ENCODE data around the gene RPRD1A.

- TF ChIP-seq, protein P1, sequence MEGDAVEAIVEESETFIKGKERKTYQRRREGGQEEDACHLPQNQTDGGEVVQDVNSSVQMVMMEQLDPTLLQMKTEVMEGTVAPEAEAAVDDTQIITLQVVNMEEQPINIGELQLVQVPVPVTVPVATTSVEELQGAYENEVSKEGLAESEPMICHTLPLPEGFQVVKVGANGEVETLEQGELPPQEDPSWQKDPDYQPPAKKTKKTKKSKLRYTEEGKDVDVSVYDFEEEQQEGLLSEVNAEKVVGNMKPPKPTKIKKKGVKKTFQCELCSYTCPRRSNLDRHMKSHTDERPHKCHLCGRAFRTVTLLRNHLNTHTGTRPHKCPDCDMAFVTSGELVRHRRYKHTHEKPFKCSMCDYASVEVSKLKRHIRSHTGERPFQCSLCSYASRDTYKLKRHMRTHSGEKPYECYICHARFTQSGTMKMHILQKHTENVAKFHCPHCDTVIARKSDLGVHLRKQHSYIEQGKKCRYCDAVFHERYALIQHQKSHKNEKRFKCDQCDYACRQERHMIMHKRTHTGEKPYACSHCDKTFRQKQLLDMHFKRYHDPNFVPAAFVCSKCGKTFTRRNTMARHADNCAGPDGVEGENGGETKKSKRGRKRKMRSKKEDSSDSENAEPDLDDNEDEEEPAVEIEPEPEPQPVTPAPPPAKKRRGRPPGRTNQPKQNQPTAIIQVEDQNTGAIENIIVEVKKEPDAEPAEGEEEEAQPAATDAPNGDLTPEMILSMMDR (IDR thresholded peaks at IDR 0.05) = no peak
- TF ChIP-seq POLR2AphosphoS5 (IDR thresholded peaks at IDR 0.05) = no peak
- TF ChIP-seq POLR2A (IDR thresholded peaks at IDR 0.05) = no peak
Measured at GRCh38 chr18:36114738-36115137, 47.4 kb upstream of the RPRD1A start.

All from sigmoid colon (tissue), 4 donors.